Measurements from ENCODE around the gene PRR30.

The PRR30 gene

DNA sequence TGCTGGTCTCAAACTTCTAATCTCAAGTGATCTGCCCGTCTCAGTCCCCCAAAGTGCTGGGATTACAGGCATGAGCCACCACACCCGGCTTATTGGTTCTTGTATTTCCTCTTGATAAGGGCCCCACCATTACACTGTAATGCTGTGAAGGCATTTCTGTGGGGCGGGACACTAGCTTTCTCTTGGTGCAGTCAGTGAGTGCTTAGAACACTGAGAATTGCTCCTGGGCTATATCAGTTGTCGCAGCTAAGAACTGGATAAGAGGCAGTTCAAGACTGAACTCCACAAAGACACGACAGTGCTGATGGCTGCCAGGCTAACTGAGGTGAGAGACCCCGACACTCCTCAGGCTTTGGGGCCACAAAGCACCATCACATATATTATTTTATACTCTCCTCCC is 50.6 kb downstream of the PRR30 start:
- peaks cover 18% of the 10 kb centered on the region for H3K79me2 ChIP-seq (ENCODE audit: low read length)
- H3K9ac ChIP-seq (ENCODE audit: low read length): no peak overlapping the region
- no peak overlapping the region for H3K4me3 ChIP-seq (ENCODE audit: low read length)
- no peaks in the 10 kb centered on the region for H3K27me3 ChIP-seq (replicated peaks; ENCODE audit: insufficient read depth, low read length)
- no peak overlapping the region for H3K4me2 ChIP-seq (ENCODE audit: low read depth, low read length)
- H2AFZ ChIP-seq (ENCODE audit: low read length): no peak overlapping the region
- H3K27ac ChIP-seq (ENCODE audit: low read length): no peak overlapping the region
- H3F3A ChIP-seq (ENCODE audit: insufficient read depth, low read length): peaks cover 20% of the 10 kb centered on the region
- H3K9me3 ChIP-seq (replicated peaks; ENCODE audit: insufficient read depth, low read length): no peaks in the 10 kb centered on the region
- TF ChIP-seq EZH2 (optimal IDR thresholded peaks at IDR 0.05; ENCODE audit: low read depth, low read length) (no peak), EZH2phosphoT487 (IDR thresholded peaks at IDR 0.05; ENCODE audit: low read length) (no peak)
- TF ChIP-seq, protein P1, sequence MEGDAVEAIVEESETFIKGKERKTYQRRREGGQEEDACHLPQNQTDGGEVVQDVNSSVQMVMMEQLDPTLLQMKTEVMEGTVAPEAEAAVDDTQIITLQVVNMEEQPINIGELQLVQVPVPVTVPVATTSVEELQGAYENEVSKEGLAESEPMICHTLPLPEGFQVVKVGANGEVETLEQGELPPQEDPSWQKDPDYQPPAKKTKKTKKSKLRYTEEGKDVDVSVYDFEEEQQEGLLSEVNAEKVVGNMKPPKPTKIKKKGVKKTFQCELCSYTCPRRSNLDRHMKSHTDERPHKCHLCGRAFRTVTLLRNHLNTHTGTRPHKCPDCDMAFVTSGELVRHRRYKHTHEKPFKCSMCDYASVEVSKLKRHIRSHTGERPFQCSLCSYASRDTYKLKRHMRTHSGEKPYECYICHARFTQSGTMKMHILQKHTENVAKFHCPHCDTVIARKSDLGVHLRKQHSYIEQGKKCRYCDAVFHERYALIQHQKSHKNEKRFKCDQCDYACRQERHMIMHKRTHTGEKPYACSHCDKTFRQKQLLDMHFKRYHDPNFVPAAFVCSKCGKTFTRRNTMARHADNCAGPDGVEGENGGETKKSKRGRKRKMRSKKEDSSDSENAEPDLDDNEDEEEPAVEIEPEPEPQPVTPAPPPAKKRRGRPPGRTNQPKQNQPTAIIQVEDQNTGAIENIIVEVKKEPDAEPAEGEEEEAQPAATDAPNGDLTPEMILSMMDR (IDR thresholded peaks at IDR 0.05; ENCODE audit: low read length): no peak
- no peak for DNase-seq
- H4K20me1 ChIP-seq (ENCODE audit: insufficient read depth, low read length): no peaks in the 10 kb centered on the region
- H3K4me1 ChIP-seq (ENCODE audit: low read length): peaks cover 4% of the 10 kb centered on the region; the same call in 1 of the 2 replicates
- H3K9me2 ChIP-seq (replicated peaks; ENCODE audit: insufficient read depth, low read length): no peaks in the 10 kb centered on the region
- no peaks in the 10 kb centered on the region for H3K36me3 ChIP-seq (replicated peaks; ENCODE audit: insufficient read depth, low read length)

DNA sequence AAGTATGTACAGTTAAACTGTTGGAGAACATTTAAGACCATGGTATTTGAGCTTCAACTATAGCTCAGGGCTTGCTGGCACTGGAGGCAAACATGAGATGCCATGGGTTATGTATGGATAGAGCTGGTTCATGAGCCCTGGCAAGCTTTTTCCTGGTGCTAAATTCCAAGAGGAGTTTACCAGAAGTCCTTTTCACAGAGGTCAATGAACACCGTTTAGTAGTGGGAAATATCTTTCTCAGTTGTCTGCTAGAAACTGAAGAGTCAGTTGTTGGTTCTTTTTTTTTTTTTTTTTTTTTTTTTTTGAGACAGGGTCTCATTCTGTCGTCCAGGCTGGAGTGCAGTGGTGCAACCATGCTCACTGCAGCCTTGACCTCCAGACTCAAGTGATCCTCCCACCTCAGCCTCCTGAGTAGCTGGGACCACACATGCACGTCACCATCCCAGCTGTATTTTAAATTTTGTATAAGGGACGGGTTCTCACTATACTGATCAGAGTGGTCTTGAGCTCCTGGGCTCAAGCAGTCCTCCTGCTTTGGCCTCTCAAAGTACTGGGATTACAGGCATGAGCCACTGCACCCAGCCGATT is 51.3 kb downstream of the PRR30 start:
- TF ChIP-seq, protein P1 (IDR thresholded peaks at IDR 0.05; ENCODE audit: low read length): no peak
- TF ChIP-seq EZH2phosphoT487 (IDR thresholded peaks at IDR 0.05; ENCODE audit: low read length) (no peak), EZH2 (optimal IDR thresholded peaks at IDR 0.05; ENCODE audit: low read depth, low read length) (no peak)
- Histone ChIP-seq H3K36me3 (replicated peaks; ENCODE audit: insufficient read depth, low read length) (no peaks in the 10 kb centered on the region), H3K27me3 (replicated peaks; ENCODE audit: insufficient read depth, low read length) (no peaks in the 10 kb centered on the region), H4K20me1 (ENCODE audit: insufficient read depth, low read length) (no peaks in the 10 kb centered on the region), H2AFZ (ENCODE audit: low read length) (no peak overlapping the region), H3K9me3 (replicated peaks; ENCODE audit: insufficient read depth, low read length) (no peaks in the 10 kb centered on the region), H3F3A (ENCODE audit: insufficient read depth, low read length) (peaks cover 20% of the 10 kb centered on the region), H3K79me2 (ENCODE audit: low read length) (peaks cover 18% of the 10 kb centered on the region), H3K4me1 (ENCODE audit: low read length) (peaks cover 4% of the 10 kb centered on the region; the same call in 1 of the 2 replicates), H3K9ac (ENCODE audit: low read length) (no peak overlapping the region; the same call in 1 of the 2 replicates), H3K4me3 (ENCODE audit: low read length) (peak overlapping the region; percentile 84), H3K9me2 (replicated peaks; ENCODE audit: insufficient read depth, low read length) (no peaks in the 10 kb centered on the region), H3K27ac (ENCODE audit: low read length) (no peak overlapping the region), H3K4me2 (ENCODE audit: low read depth, low read length) (peak overlapping the region; percentile 99)
- no peak for DNase-seq
